HCT116 (cell line): ENCODE results near the gene ALG8. TPM values are rescaled to one million over a fixed set of nuclear protein-coding genes. Genes with fewer than 3 reads are reported as not detected.

Experiments
- ATAC-seq: fragments of 200-7000 bp; cut with Tn5 transposase; 2 replicates; pipeline ENCODE4 v1.9.1; 2020; ENCODE audit warnings: mild to moderate bottlenecking, moderate library complexity
- BruUV-seq: library from RNA; stranded (reverse); fragments of 400-500 nt; replicated peaks from 2 replicates; lab custom pipeline; 2021; lab: Mats Ljungman, UMichigan
- CTCF ChIA-PET: fragments of 300-600 bp; sonication (Branson Sonifier 250); formaldehyde crosslinking; loops from one replicate; lab custom pipeline; 2021; ENCODE audit warnings: antibody characterized with exemption; lab: Charles Lee
- POLR2A ChIA-PET: fragments of 300-600, 350-600 bp; sonication (Branson Sonifier 250); formaldehyde crosslinking; loops from one replicate; lab custom pipeline; 2021; ENCODE audit warnings: antibody characterized with exemption; lab: Charles Lee
- RAD21 ChIA-PET, 2 experiments: fragments of 300-600 bp; sonication (Branson Sonifier 250); formaldehyde crosslinking; loops; one replicate each; lab custom pipeline; 2023; ENCODE audit warnings: low total read pairs in 2 of 2; ENCODE audit not compliant: uncharacterized antibody in 2 of 2, unreplicated experiment in 2 of 2, low non-redundant PET in 1 of 2; lab: Charles Lee
- DNase-seq: peaks from one replicate; pipeline ENCODE4 v3.0.0-alpha.2; 2010; ENCODE audit warnings: low read depth, low spot score
- H2AFZ ChIP-seq: fragments of 200-600 bp; shearing (Covaris generic), sonication (generic); 2 replicates; pipeline ENCODE4 v1.6.1; 2017; ENCODE audit warnings: low read depth, mixed run types, mixed read lengths, antibody characterized with exemption, low read length; ENCODE audit not compliant: poor library complexity, severe bottlenecking
- H3K27ac ChIP-seq: 2 replicates; pipeline ENCODE4 v1.5.1; 2012; ENCODE audit warnings: low read depth, low read length
- H3K27me3 ChIP-seq: fragments of 200-600 bp; sonication (generic); 2 replicates; pipeline ENCODE4 v1.6.1; 2016; ENCODE audit warnings: mixed run types, low read length, mixed read lengths; ENCODE audit not compliant: insufficient read depth
- H3K36me3 ChIP-seq, 2 experiments: fragments of 200-500 bp in 1 of 2; fragments of 200-600 bp in 1 of 2; sonication (Bioruptor generic) in 1 of 2; sonication (generic) in 1 of 2; 2 replicates each; pipeline versions ENCODE4 v1.5.1 to v1.6.1; 2014 to 2016; ENCODE audit warnings: low read length in 2 of 2, inconsistent platforms in 1 of 2, mixed read lengths in 1 of 2, mixed run types in 1 of 2; ENCODE audit not compliant: insufficient read depth in 2 of 2, control insufficient read depth in 1 of 2
- H3K4me1 ChIP-seq, 2 experiments: fragments of 200-600 bp in 1 of 2; sonication (generic) in 1 of 2; 2 replicates each; pipeline versions ENCODE4 v1.5.1 to v1.6.1; 2012 to 2017; ENCODE audit warnings: low read length in 2 of 2, inconsistent platforms in 1 of 2, mild to moderate bottlenecking in 1 of 2, mixed read lengths in 1 of 2, mixed run types in 1 of 2, moderate library complexity in 1 of 2; ENCODE audit not compliant: insufficient read depth in 2 of 2, control insufficient read depth in 1 of 2
- H3K4me2 ChIP-seq: fragments of 200-600 bp; sonication (generic); 2 replicates; pipeline ENCODE4 v1.6.1; 2017; ENCODE audit warnings: mixed run types, low read length, mixed read lengths
- H3K4me3 ChIP-seq, 2 experiments: fragments of 200-600 bp in 1 of 2; sonication (generic) in 1 of 2; replicated peaks in 1 of 2; 2 replicates each; pipeline ENCODE4 v1.5.1; 2011 to 2016; ENCODE audit warnings: low read length in 2 of 2, control low read depth in 1 of 2, low read depth in 1 of 2, mild to moderate bottlenecking in 1 of 2, mixed read lengths in 1 of 2, mixed run types in 1 of 2
- H3K79me2 ChIP-seq: fragments of 200-600 bp; sonication (generic); 2 replicates; pipeline ENCODE4 v1.6.1; 2017; ENCODE audit warnings: mild to moderate bottlenecking, mixed run types, low read length, moderate library complexity, mixed read lengths; ENCODE audit not compliant: insufficient read depth
- H3K9ac ChIP-seq: fragments of 200-600 bp; sonication (generic); 2 replicates; pipeline ENCODE4 v1.6.1; 2016; ENCODE audit warnings: low read length, mixed read lengths
- H3K9me2 ChIP-seq: fragments of 200-600 bp; sonication (generic), shearing (Covaris generic); 2 replicates; pipeline ENCODE4 v1.6.1; 2017; ENCODE audit warnings: mixed run types, mild to moderate bottlenecking, moderate library complexity; ENCODE audit not compliant: insufficient read depth
- H3K9me3 ChIP-seq, 2 experiments: fragments of 200-500 bp in 1 of 2; fragments of 200-600 bp in 1 of 2; sonication (Bioruptor generic) in 1 of 2; sonication (generic) in 1 of 2; 2 replicates each; pipeline ENCODE4 v1.6.1; 2014 to 2017; ENCODE audit warnings: low read length in 2 of 2, mixed read lengths in 2 of 2, inconsistent platforms in 1 of 2, low read depth in 1 of 2, mild to moderate bottlenecking in 1 of 2, mixed run types in 1 of 2, moderate library complexity in 1 of 2; ENCODE audit not compliant: control insufficient read depth in 1 of 2, insufficient read depth in 1 of 2
- H4K20me1 ChIP-seq: fragments of 200-600 bp; sonication (generic), shearing (Covaris generic); 2 replicates; pipeline ENCODE4 v1.6.1; 2017; ENCODE audit warnings: mixed run types, mild to moderate bottlenecking, moderate library complexity; ENCODE audit not compliant: insufficient read depth
- ATF3 ChIP-seq: IDR thresholded peaks from 2 replicates; pipeline ENCODE4 v1.6.1; 2012
- CBX3 ChIP-seq: IDR thresholded peaks from 2 replicates; pipeline ENCODE4 v1.6.1; 2012; ENCODE audit warnings: low read depth
- ELF1 ChIP-seq: IDR thresholded peaks from 2 replicates; pipeline ENCODE4 v1.6.1; 2012; ENCODE audit warnings: low read depth, borderline replicate concordance
- JUND ChIP-seq: IDR thresholded peaks from 2 replicates; pipeline ENCODE4 v1.6.1; 2012
- MAX ChIP-seq: IDR thresholded peaks from 2 replicates; pipeline ENCODE4 v1.6.1; 2012
- RAD21 ChIP-seq: IDR thresholded peaks from 2 replicates; pipeline ENCODE4 v1.6.1; 2012; ENCODE audit warnings: low read depth, mild to moderate bottlenecking
- ZBTB33 ChIP-seq: IDR thresholded peaks from 2 replicates; pipeline ENCODE4 v1.6.1; 2011; ENCODE audit warnings: mild to moderate bottlenecking, low read length, moderate library complexity; ENCODE audit not compliant: insufficient replicate concordance; ENCODE audit errors: extremely low read depth
- intact Hi-C: fragments of 100-400 bp; cut with micrococcal nuclease; formaldehyde crosslinking; loops from 2 replicates; pipeline ENCODE4 v1.10.0; 2022
- total RNA-seq: library from RNA; stranded (reverse); gene quantifications from one replicate; pipeline ENCODE4 v1.2.1, GENCODE V29; 2021; ENCODE audit not compliant: unreplicated experiment

Gene ALG8
- total RNA-seq, 1 experiment from 2014 or later, result 50.1 TPM

DNA sequence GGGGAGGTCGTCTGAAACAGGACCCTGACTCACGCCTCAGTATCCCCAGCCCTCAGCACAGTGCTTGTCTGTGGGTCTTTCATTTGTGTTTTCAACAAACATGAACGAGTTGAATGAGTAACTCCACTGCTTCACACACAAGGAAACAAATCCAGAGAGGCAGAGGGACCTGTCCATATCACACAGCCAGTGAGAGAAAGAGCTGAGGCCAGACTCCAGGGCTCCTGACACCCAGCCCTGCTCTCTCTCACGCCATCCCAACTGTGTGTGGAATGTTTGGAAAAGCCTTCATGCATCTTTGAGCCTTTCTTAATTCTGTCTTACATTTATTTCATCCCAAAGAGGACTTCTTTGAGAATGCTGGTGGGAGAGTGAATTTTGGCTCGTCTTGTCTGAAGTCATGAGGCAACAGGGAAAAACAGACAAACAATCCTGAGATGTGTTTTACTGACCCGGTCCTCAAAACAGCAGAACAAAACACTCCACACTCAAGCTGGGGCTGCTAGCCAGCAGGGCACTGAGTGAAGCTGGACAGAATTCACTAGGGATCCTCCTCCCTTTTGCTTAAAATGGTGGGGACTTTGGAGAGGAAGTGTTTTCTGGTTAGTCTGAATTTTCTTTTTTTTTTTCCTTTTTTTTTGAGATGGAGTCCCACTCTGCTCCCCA lies 19.7 kb upstream of the ALG8 start:
- Histone ChIP-seq H3K9ac (no peak overlapping the region), H3K9me3 (no peaks in the 10 kb centered on the region), H3K9me2 (no peaks in the 10 kb centered on the region), H4K20me1 (no peaks in the 10 kb centered on the region), H3K79me2 (no peaks in the 10 kb centered on the region), H3K27ac (no peak overlapping the region), H3K36me3 (no peaks in the 10 kb centered on the region), H3K4me1 (no peaks in the 10 kb centered on the region), H3K4me3 (no peak overlapping the region), H2AFZ (no peak overlapping the region), H3K4me2 (no peak overlapping the region), H3K27me3 (no peaks in the 10 kb centered on the region)
- BruUV-seq, result no TSS peak
- ChIA-PET CTCF (no interaction called here), RAD21 (no interaction called here), POLR2A (no interaction called here)
- TF ChIP-seq CBX3, result no peak
- TF ChIP-seq RAD21, result no peak
- TF ChIP-seq ELF1, result no peak
- TF ChIP-seq JUND, result no peak
- no peak for TF ChIP-seq MAX
- no peak for TF ChIP-seq ZBTB33
- no peak for TF ChIP-seq ATF3
- no peak for DNase-seq
- intact Hi-C loops, result no loop called here
- no peak for ATAC-seq
